HG03095 (cell line): ENCODE measurements around the gene POLA1.

Experiments used
- ATAC-seq: cut with Tn5 transposase; IDR thresholded peaks from one replicate; pipeline ENCODE4 v1.9.1; 2021; ENCODE audit warnings: moderate library complexity; ENCODE audit not compliant: unreplicated experiment

POLA1 gene

GRCh38 chrX:24684048-24684447 lies 9.7 kb upstream of the POLA1 start:
- no peak for ATAC-seq

GRCh38 chrX:24692305-24692704 lies 1.4 kb upstream of the POLA1 start:
- no peak for ATAC-seq

DNA sequence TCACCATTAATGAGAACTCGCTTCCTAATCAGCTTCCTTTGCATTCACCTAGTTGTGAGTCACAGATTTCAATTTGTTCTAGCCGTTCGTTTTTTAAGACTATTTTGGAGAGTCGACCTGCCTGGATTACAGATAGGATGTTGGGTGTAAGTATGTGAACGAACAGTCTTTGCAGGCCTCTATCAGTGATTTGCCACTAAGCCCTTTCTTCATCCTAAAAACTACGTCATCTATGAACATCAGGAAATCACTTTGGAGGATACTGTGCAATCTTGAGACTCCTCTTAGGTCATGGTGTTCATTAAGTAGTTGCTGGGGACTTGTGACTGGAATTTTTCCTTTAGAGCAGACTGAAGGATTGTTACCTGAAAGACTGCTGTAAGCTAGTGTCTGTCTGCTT lies 1.1 kb downstream of the POLA1 start:
- no peak for ATAC-seq

DNA sequence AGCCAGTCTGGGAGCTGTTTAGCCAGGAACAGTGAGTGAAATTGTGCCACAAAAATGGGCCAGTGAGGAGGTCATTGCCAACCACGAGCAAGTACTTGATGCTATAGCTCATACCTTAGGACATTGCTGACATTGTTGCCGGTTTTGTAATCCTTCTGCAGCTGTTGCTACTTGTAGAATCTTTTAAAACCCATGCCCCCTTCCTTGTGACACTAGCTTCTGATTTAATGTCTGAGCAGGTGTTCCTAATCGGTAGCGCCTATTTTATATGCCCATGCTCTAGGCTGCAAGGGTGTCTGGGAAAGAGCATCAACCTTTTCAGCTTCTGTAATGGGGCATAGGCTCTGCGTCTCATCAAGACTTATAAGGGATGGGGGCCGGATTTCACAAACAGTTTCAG lies 2.6 kb downstream of the POLA1 start:
- ATAC-seq = no peak

DNA sequence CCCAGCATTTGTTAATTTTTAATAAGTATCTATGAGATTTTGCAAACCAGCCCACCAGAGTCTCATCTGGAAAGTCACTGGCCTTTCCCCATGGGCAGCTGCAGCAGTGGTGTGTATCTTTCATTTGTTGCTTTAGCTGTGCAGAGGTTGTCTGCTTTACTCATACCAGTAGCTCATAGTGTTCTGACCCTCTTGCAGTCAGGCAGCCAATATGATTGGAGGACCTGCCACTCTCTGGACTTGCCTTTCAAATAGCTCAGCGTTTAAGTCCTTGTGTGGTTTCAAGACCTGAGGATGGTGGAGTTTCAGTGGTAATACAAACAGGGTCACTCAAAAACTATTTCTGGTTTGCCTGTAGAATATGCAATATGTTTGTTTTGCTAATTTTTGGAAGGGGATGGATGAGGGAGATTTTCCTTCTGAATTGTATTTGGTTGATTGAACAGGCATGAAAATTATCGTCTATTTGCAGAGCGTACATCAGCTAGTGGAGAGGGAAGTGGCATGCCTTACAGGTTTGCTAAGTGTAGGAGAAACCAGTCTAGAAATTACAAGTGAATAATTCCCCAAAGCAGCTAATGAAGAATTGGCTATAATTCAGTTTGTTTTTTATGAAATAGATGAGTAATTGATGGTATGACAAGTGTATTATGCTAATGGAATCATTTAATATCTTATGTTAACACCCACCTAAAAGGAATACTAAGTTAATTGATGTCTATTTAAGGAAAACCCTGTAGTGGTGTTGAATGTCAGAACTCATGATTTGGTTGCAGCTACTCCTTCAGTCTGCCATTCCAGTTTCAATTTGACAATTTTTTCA lies 8.9 kb downstream of the POLA1 start:
- peak; percentile 99 for ATAC-seq

DNA sequence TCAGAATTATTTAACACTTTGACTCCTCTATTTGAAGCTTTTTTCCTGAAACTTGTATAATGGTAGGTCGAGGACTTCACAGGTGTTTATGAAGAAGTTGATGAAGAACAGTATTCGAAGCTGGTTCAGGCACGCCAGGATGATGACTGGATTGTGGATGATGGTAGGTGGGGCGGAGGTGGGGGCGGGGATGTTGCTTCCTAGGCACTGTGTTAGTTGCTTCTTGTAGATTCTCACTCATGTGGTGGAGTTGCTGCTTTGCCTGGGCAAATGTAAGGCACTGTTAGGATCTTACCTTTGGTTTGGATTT lies 9.4 kb downstream of the POLA1 start:
- ATAC-seq = no peak

- no peak for ATAC-seq
Observed at GRCh38 chrX:24718771-24719170, 25.1 kb downstream of the POLA1 start.

GRCh38 chrX:24720036-24720435 lies 26.3 kb downstream of the POLA1 start:
- no peak for ATAC-seq

GRCh38 chrX:24728530-24728929 lies 34.8 kb downstream of the POLA1 start:
- ATAC-seq = no peak

GRCh38 chrX:24732766-24733500 lies 39.2 kb downstream of the POLA1 start:
- ATAC-seq = no peak

GRCh38 chrX:24741330-24741729 lies 47.6 kb downstream of the POLA1 start:
- ATAC-seq = no peak

DNA sequence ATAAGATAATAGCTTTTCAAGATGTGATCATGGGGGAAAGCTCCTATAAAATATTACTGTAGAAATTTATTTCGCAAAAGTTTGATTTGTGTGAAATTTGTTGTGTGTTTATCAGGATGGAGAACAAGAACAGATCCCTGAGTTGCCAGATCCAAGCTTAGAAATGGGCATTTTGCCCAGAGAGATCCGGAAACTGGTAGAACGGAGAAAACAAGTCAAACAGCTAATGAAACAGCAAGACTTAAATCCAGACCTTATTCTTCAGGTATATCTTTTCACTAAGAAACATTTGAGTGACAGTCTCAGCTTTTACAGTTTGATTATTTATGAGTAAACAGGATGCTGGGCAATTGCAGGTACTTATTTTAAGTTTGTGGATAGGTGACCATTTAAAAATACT lies 54.5 kb downstream of the POLA1 start:
- ATAC-seq = no peak

DNA sequence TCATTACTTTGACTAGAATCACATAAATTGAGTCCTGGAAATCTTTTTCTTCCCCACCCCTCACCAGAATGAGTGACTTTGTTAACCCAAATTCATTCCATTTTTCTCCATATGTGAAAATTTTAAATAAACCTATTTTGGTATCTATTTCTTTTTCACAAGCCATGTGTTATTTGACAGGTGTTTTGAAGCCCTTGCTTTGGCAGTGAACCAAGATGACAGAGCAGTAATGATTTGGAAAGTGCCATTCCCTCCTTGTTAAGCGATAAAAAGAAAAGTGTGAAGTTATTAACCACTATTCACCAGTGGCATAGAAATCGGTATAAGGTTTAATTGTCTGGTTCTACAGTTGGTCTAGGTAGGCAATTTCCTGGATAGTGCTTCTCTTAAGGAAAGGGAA lies 66.1 kb downstream of the POLA1 start:
- no peak for ATAC-seq

DNA sequence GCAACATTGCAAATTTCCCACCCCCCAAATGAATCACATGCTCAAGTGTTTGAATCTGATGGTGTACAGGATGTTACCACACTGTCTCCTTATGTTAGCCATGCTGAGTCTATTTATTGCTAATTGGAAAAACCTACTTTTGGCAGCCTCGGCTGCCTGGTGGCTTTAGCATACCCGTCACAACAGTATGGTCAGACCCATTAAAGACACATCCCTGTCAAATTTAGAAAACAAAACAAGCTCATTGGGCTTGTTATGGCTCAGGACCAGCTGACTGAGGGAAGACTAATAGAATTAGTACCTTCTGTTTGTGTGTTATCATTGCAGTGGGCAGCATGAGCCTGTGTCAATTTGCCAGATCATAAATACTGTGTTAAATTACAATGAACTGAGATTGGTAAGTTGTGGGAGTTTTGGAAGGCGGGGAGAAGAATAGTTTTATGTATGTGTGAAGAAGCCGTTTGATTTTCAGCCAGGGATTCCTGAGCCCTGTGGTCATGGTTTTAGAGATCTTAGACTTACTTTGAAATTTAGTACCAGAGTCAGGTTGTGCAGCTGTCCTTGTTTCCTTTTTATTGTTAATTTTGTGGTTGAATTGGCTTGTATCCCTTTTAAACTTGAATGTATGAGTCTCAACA lies 66.8 kb downstream of the POLA1 start:
- ATAC-seq = no peak

DNA sequence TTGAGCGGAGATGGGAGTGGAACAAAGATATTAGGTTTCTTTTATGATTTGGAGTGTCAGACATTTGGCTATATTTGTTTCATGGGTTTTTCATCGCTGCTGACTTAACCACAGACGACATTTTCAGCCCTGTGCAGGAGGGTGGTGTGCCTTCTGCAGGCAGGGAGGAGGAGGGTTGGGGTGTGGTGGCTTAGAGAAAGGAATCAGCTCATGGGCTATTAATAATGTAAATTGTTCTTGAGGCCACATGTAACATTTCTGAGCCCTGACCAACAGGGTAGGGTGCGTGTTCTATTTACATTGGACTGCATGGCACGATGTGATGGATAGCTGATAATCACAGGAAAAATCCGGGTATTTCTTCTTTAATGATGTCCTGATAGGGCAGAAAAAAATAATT lies 67.6 kb downstream of the POLA1 start:
- ATAC-seq = no peak

DNA sequence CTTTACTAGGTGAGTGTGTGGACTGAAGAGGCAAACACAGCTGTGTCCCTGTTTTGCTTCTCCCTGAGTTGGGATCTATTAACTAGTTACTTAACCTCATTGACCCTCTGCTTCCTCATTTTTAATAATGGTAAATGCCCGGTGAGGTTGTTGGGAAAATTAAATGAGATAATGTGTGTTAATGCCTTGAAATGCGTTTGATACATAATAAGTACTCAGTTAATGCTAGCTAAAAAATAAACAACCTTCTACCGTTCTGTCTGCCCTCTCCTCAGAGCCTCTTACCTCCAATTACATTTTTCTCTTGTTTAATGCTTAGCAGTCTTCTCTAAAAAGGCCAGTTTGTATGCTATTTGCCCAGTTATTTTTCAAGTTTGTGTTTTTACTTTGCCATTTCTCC lies 70.3 kb downstream of the POLA1 start:
- ATAC-seq = no peak

GRCh38 chrX:24767557-24767956 lies 73.8 kb downstream of the POLA1 start:
- no peak for ATAC-seq

DNA sequence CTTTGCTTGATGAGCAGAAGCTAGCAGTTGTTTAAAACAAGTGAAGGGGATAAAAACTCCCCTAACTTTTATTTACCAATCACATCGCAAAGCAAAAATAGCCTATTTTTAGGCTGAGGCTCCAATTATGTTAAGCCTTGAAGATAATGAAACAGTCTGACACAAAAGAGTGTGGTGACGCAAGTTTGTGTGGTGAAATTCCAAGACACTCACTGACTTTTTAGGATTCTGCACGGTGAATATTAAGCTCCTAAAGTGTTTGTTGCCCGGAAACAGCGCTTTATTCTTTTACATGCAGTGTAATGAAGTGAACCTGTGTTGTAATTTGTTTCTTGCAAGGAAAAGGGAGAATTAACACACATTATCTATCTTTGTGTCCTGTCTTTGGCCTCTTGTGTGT lies 74.8 kb downstream of the POLA1 start:
- ATAC-seq = no peak

GRCh38 chrX:24774650-24775049 lies 80.9 kb downstream of the POLA1 start:
- ATAC-seq = no peak

- ATAC-seq = no peak
Observed at GRCh38 chrX:24775891-24776290, 82.2 kb downstream of the POLA1 start.

- ATAC-seq = peak; percentile 98
Observed at GRCh38 chrX:24777660-24778059, 83.9 kb downstream of the POLA1 start.

DNA sequence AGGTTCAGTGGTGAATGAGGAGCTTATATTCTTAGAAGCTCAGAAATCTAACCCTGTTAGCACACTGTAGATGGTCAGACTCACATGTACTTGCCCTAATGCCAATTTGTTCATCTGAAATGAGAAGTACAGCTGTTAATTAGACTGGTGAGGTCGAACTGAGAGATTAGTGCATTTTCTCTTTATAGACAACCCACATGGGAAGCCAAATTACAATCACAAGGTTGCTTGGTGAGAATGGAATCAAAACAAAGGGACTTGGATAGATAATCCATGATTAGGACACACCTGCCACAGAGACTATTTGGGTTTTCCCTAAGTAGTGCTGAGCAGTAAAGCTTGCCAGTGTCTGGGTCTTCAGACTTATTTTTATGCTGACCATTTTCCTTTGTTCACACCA lies 88.3 kb downstream of the POLA1 start:
- no peak for ATAC-seq
